Fibroblast of skin of scalp (primary cell): ENCODE results near the gene FAM222B.
"Not testable (repeated sequence)": the region's sequence is repeated elsewhere in the genome, so short reads cannot be mapped to it uniquely, and the experiment has no call there.

Experiments
- DNase-seq: peaks from one replicate; pipeline ENCODE4 v3.0.0-alpha.2; 2013

FAM222B gene

GRCh38 chr17:28744104-28744971 lies 98.3 kb downstream of the FAM222B start:
- DNase-seq, result peak; percentile 69

- peak; percentile 88 for DNase-seq
Measured at GRCh38 chr17:28743243-28744103, 99.1 kb downstream of the FAM222B start, which contains the start of gene TRAF4. Gene TRAF4, plus strand, starts transcription at chr17:28744011. Its CDS starts 102 bp downstream, at chr17:28744113.

GRCh38 chr17:28741358-28742349 lies 100.9 kb downstream of the FAM222B start:
- no peak for DNase-seq

GRCh38 chr17:28740406-28741357 lies 101.9 kb downstream of the FAM222B start:
- DNase-seq, result no peak

GRCh38 chr17:28738680-28739384 lies 103.8 kb downstream of the FAM222B start:
- no peak for DNase-seq

- DNase-seq, result no peak
Measured at GRCh38 chr17:28737770-28738679, 104.6 kb downstream of the FAM222B start.

GRCh38 chr17:28737316-28737715 lies 105.3 kb downstream of the FAM222B start:
- no peak for DNase-seq

- DNase-seq, result not testable (repeated sequence)
Measured at GRCh38 chr17:28735913-28736769, 106.4 kb downstream of the FAM222B start.

- no peak for DNase-seq
Measured at GRCh38 chr17:28735242-28735722, 107.3 kb downstream of the FAM222B start.

- no peak for DNase-seq
Measured at GRCh38 chr17:28734712-28735241, 107.8 kb downstream of the FAM222B start.

GRCh38 chr17:28733346-28733745 lies 109.2 kb downstream of the FAM222B start:
- DNase-seq, result no peak

- no peak for DNase-seq
Measured at GRCh38 chr17:28729950-28730330, 112.7 kb downstream of the FAM222B start.

GRCh38 chr17:28728364-28729200 lies 114.0 kb downstream of the FAM222B start, which contains the start of gene NEK8:
Gene NEK8, plus strand, starts transcription at chr17:28728788. Its CDS starts 26 bp downstream, at chr17:28728814.
- DNase-seq, result peak; percentile 95

GRCh38 chr17:28726627-28727491 lies 115.7 kb downstream of the FAM222B start:
- DNase-seq, result peak; percentile 94

- peak; percentile 79 for DNase-seq
Measured at GRCh38 chr17:28726226-28726626, 116.4 kb downstream of the FAM222B start, which contains the start of gene TLCD1. Gene TLCD1, minus strand, starts transcription at chr17:28726233. Its CDS starts 136 bp downstream, at chr17:28726097.
